PFSK-1 (cell line): Measurements from ENCODE around the gene GBP2.

ENCODE experiments used
- FOXP2 ChIP-seq: optimal IDR thresholded peaks from 2 replicates; pipeline ENCODE3; 2011; ENCODE audit warnings: borderline replicate concordance, control low read depth, inconsistent platforms; ENCODE audit not compliant: insufficient read depth; ENCODE audit errors: extremely low read length, extremely low read depth
- POLR2AphosphoS5 ChIP-seq: IDR thresholded peaks from 2 replicates; pipeline ENCODE4 v1.6.1; 2012; ENCODE audit warnings: low read depth, mild to moderate bottlenecking, control low read depth, low read length, moderate library complexity
- REST ChIP-seq, 2 experiments: IDR thresholded peaks; 2 replicates each; pipeline versions ENCODE4 v1.6.1 to v1.8.0; 2011 to 2012; ENCODE audit warnings: low read depth in 2 of 2, low read length in 2 of 2, control low read depth in 1 of 2, inconsistent platforms in 1 of 2, mild to moderate bottlenecking in 1 of 2, moderate library complexity in 1 of 2; ENCODE audit not compliant: insufficient read depth in 1 of 2
- SIN3A ChIP-seq: IDR thresholded peaks from 2 replicates; pipeline ENCODE4 v1.6.1; 2012; ENCODE audit warnings: mild to moderate bottlenecking, low read length, moderate library complexity, borderline replicate concordance; ENCODE audit not compliant: insufficient read depth
- TAF1 ChIP-seq: IDR thresholded peaks from 2 replicates; pipeline ENCODE4 v1.6.1; 2012; ENCODE audit warnings: low read length, control low read depth, borderline replicate concordance; ENCODE audit not compliant: insufficient read depth

GBP2 gene

GRCh38 chr1:89063094-89063493, 62.8 kb downstream of the GBP2 start:
- TF ChIP-seq FOXP2, result no peak
- TF ChIP-seq SIN3A, result no peak
- no peak for TF ChIP-seq POLR2AphosphoS5
- no peak for TF ChIP-seq REST (IDR thresholded peaks at IDR 0.05; ENCODE audit: insufficient read depth in 1 of 2, low read depth in 2 of 2, low read length in 2 of 2)
- TF ChIP-seq TAF1, result no peak

- no peak for TF ChIP-seq REST (IDR thresholded peaks at IDR 0.05; ENCODE audit: insufficient read depth in 1 of 2, low read depth in 2 of 2, low read length in 2 of 2)
- TF ChIP-seq TAF1, result no peak
- TF ChIP-seq FOXP2, result no peak
- no peak for TF ChIP-seq POLR2AphosphoS5
- no peak for TF ChIP-seq SIN3A
Observed at GRCh38 chr1:89060091-89060490, 65.8 kb downstream of the GBP2 start.
